ENCODE data around the gene SPIRE1.
"Not testable (repeated sequence)": the region's sequence is repeated elsewhere in the genome, so short reads cannot be mapped to it uniquely, and the experiment has no call there.

The SPIRE1 gene

DNA sequence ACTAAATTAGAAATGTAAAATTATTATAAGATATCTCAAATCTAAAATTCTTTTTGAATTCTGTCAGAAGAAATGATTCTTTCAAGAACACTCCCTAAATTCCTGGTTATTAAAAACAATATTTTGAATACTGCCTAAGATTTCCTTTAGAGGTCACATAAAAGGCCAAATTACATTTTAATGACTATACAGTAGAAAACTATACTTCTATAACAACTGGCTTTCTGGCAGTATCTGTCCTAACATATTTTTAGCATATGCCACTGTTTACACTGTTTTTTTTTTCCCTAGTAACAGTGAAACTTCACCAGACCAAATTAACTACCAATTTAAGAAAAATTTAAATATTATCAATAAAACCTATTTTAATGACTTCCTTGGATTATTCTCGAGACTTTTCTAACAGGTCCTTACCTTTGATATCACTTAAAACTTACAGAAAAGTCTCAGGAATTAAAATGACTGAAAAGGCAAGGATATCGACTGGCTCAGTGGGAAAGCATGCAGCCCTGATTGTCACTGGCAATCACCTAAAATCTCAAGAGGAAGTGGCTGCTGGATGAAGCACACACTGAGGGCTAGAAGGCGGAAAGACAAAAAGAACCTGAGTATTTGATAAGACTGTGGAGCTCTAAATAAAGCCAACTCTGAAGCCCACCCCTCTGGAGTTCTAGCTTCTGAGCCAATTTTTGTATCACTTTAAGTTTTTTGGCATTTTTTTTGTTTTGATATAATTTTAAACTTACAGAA, 59.6 kb downstream of the SPIRE1 start:
- DNase-seq: no peak

DNA sequence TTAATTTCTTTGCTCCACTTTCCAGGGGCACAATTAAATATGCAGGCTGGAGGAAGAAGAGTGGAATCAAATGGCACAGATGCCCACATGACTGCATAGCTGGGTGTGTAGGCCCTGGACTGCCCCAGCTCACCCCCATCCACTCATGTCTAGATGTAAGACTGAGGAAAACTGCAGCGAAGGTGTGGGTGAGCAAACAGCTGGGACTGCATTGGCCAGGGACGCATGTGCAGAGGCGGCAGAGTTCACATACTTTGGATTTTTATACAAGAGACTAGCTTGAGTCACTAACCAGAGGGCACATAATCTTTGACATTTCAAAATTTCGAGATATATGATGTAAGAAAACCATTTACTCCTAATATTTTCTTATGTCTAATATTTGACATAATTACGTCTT, 60.1 kb downstream of the SPIRE1 start:
- DNase-seq: no peak

DNA sequence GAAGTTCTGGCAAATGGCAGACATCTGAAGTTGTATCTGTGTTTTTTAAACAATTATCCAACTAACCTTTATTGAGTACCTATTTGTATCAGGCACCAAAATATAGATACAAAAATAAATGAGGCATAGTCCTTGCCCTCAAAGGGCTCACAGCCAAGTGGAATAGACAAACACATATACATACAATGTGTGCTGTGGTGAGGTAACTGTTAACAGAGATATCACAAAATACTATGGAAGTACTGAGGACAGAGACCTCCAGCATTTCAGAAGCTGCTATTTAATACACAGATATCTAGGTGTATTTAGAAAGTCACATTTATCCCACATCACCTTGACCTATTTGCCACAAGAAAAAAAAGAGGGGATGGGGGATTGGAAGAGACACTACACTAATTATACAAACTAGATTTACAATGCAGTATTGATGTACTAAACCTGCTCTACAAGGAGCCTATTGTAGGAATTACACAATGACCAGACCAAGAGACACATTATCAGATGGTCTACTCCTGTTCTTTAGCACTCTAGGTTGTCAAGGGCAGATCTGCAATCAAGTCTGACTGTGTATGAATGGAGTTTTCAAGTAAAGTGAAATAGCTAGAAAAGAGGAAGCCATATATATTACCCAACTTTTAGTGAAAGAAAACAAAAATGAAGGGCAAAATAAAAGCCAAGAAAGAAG, 62.2 kb downstream of the SPIRE1 start:
- DNase-seq: no peak

DNA sequence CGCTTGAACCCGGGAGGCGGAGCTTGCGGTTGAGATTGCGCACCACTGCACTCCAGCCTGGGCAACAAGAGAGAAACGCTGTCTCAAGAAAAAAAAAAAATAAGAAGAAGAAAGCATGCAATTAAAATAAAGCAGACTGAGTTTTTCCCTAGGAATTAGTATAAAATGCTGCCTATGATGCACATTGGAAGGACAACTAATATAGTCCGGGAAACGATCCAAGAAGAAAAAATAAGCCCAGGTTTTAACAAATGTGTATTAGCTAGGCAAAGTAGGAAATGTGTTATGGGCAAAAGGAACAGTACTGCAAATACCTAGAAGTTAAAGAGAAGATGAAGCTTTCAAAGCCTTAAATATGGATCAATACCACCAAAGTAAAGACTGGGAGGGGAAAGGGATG, 64.0 kb downstream of the SPIRE1 start:
- no peak for DNase-seq

DNA sequence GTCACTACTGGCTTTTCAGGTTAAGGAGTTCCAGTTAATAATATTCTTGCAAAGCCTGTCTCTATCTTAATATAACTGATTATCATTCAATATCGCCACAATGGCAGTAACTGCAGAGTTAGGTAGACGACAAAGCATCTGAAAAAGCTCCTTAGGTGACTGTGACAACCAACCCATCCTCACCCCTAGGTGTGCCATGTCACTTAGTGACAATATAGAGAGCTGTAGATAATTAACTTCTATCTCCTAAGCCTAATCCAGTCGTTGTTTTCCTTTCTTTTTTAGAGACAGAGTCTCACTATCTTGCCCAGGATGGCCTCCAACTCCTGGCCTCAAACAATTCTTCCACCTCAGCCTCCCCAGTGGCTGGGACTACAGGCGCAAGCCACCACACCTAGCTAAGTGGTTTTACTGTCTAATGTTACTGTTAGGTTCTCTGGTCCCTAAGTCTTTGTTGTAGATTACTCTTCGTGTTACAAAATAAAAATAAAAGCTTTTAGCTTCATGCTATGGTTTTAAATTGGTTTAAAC, 65.2 kb downstream of the SPIRE1 start:
- no peak for DNase-seq

DNA sequence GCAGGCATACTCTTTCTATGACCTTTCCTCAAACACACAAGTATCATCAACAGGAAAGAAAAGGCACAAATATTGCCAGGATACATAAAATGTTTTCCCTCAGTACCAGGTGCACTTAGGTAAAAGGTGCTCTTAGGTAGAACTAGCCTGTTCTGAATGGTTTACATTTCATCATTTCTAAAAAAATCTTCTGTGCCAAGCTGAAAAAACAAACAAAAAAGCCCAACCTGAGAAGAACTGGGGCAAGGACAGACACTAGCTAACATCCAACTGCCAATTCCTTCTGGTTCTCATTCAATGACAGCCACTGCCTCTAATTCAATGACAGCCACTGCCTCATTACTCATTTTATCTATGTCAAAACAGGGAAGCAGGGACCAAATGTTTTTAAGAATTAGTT, 68.5 kb downstream of the SPIRE1 start:
- no peak for DNase-seq

DNA sequence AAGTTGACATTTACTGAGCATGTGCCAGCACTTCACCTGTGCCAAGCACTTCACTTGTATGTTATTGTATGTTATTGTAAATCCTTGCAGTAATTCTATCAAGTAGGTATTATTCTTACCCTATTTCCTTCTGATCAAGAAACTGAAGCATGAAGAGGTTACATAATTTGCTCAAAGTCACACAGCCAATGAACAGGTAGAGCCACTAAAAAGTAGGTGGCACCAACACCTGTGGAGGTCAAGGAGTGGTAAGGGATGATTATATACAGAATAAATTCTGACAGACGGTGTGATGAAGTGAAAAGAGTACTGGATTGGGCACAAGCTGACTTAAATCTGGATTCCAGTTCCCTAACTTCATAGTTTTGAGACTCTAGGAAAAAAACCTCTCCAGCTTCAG, 71.0 kb downstream of the SPIRE1 start:
- no peak for DNase-seq

DNA sequence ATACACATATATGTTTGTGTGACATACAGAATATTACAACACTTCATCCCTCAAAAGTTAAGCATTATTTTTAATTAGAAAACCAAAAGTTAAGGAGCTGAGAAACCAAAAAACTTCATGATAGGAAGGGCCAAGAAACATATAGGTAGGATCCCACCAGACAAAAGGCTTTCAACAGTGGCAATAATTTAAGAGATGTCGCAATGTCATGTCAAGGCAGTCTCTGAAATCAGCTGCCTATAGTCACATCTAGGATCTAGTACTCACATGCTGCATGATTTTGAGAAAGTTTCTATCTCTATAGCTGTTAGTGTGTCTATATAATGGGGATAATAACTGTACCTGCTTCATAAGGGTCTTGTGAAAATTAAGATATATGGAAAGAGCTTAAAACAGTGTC, 72.7 kb downstream of the SPIRE1 start:
- no peak for DNase-seq

DNA sequence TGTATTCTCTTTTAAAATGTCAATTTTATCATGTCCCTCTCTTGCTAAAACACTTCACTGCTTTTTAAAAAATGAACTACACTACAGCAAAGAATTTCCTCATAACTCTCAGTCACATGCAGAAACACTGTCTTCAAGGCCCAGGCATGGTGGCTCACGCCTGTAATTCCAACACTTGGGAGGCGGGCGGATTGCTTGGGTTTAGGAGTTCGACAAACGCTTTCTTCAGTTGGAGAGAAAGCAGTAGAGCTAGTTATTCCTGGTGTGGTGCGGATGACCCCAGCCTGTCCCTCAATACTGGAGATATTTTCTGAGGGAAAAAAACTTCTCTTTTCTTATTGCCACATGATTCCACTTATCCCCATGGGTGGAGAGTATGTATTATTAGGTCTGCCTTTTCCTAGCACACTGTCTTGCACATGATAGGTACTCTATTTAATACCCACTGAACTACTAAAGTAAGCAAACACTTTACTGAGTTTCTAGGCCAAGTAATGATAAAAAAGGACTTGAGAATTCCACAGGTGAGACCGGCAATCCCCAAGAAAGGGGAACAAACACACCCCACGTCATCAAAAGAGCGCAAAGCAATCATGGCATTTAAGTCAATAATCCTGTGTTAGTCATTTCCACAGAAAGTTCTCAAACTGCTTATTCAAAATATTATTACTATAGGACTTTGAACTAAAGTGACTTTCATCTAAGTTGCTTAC, 77.1 kb downstream of the SPIRE1 start:
- DNase-seq: no peak

DNA sequence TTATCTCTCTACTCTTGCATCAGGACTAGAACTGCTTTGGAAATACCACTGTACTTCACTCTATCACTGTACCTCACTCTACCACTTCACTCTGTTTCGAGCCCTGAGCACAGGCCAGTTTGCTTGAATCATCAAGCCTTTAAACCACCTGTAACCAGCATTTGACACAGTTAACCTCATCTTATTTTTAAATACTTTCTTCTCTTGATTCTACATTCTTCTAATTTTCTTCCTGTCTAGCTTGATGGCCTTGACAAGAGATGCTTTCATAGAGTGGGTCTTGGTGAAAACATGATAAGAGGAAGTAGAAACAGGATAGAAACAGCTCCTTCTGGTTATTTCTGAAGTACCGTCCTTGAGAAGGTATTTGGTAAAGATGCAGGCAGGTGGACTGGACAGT, 78.1 kb downstream of the SPIRE1 start:
- DNase-seq: no peak

DNA sequence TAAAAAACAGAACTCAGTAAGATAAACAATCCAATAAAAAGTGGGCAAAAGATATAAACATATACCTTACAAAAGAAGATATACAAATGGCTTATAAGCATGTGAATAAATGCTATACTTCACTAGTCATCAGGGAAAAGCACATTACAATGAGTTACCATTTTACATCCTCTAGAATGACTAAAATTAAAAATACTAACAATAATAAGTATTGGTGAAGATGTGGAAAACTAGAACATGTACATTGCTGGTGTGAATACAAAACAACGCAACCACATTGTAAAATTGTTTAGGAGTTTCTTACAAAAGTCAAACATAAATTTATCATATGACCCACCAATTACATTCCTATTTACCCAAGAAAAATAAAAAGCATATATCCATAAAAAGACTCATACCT, 80.1 kb downstream of the SPIRE1 start:
- no peak for DNase-seq

DNA sequence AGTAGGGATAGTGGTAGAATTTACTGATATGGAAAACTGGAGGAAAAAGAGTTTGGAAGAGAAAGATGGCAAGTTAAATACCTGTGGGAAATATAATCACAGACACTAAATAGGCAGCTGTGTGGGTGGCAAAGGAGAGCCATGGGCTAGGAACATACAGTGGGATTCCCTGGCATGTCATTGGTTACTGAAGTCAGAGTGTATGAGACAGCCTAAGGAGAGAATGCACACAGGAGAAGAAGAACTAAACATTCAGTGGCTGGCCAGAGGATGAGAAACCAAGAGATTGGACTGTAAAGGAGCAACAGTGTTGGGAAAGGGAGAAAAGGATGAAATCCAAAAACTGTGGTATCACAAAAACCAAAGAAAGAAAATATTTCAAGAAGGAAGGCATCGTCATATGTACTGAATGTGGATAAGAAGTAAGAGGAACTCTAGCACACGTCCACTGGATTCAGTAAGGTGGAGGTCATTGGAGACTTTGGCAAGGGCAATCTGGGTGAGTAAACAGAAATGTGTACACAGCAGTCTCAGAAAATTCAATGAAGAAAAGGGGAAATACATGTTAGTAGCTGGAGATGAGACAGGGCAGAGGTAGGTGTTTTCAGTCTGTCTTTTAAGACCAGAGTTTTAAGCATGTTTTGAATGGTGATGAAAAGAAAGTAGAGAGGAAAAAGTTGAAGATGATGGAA, 83.3 kb downstream of the SPIRE1 start:
- DNase-seq: no peak

DNA sequence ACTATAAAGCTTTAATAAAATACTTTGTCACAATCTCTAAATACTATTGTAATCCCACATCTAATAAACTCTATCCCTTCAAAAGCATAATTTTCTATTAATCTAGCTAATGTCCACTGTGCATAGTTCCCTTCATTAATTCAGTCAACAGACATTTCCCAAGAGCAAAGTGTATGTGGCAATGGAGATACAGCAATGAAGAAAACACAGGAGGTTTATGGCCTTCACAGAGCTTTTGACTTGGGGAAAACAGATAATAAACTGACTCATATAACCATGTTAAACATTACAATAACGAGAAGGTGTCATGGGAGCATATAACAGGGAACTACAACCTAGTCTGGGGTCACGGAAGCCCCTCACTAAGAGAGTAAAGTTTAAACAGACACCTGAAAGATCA, 86.3 kb downstream of the SPIRE1 start:
- no peak for DNase-seq

DNA sequence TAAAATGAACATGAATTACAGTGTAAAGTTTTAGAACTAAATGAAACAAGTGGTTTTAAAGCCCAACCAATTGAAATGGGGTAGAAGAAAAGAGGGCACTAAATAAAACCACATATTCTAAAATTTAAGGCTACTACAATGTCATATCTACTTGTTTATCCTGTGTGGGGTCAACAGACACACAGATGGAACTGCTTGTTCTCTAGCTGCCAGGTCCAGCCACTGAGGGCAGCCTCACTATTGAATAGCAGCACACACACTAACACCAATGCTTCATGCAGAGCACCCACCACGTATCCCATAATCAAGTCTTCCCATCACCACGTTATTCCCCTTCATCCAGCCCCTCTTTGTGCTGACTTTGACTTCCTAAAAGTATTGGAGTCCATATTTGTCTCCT, 88.1 kb downstream of the SPIRE1 start:
- DNase-seq: no peak

DNA sequence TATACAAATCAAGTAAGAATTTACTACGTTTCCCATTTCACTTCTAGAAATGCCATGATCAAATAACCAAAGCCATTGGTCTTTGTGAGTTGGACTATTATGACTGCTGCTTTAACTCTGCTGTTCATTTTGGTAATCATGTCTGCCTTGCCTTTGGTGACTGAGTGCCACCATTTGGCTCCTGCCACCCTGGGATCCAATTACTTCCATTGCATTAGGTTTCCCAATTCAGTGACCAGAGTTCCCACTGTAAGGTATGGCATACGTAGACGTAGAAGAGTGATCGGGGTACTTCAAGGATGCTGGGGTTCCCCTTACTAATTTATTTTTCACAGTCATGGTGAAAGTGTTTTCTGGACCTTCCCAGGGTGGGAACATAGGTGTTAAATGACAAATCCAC, 90.1 kb downstream of the SPIRE1 start:
- DNase-seq: no peak

DNA sequence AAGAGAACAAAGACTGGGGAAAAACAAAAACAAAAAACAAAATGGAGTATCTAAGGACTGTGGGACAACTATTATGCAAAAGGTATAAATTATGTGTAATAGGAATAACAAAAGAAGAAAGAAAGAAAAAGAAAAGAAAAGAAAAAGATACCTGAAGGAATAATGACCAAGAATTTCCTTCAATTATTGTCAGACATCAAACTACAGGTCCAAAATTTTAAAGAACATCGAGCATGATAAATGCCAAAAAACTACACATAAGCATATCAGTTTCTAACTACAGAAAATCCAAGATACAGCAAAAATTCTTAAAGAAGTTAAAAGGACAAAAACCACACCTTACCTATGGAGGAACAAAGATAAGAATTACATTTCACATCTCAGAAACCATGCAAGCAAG, 93.0 kb downstream of the SPIRE1 start:
- DNase-seq: no peak

DNA sequence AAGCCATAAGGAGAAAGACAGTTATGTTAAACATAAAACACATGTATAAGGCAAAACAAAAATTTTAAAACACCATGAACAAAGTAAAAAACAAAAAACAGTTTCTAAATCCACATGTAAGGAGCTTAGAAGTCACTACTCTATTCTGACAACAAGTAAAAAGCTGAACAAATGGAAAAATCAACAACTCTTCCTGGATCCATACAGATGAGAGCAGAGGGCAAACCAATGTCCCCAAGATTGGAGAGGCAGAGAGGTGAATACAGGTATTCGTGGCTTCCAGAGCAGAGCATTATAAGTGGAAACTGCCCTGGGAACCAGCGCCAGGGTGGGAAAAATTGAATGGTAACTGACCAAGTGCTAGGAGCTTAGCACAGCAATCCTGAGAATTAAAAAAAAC, 93.5 kb downstream of the SPIRE1 start:
- DNase-seq: no peak

DNA sequence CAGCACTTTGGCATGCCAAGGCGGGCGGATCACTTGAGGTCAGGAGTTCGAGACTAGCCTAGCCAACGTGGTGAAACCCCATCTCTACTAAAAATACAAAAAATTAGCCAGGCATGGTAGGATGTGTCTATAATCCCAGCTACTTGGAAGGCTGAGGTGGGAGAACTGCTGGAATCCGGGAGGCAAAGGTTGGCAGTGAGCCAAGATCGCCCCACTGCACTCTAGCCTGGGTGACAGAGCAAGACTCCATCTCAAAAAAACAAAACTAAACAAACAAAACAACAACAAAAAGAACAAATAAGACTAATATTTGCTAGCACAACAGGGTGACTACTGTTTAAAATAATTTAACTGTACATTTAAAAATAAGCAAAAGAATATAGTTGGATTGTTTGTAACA, 97.3 kb downstream of the SPIRE1 start:
- DNase-seq: not testable (repeated sequence)

DNA sequence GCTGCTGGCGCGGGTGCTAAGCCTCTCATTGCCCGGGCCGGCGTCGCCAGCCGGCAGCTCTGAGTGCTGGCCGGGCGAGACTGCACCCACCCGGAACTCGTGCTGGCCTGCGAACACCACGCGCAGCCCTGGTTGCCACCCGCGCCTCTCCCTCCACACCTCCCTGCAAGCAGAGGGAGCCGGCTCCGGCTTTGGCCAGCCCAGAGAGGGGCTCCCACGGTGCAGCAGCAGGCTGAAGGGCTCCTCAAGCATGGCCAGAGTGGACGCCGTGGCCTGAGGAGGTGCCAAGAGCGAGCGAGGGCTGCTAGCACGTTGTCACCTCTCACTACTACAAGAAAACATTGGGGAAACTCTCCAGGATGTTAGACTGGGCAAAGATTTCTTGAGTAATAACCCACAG, 98.6 kb downstream of the SPIRE1 start:
- DNase-seq: no peak

DNA sequence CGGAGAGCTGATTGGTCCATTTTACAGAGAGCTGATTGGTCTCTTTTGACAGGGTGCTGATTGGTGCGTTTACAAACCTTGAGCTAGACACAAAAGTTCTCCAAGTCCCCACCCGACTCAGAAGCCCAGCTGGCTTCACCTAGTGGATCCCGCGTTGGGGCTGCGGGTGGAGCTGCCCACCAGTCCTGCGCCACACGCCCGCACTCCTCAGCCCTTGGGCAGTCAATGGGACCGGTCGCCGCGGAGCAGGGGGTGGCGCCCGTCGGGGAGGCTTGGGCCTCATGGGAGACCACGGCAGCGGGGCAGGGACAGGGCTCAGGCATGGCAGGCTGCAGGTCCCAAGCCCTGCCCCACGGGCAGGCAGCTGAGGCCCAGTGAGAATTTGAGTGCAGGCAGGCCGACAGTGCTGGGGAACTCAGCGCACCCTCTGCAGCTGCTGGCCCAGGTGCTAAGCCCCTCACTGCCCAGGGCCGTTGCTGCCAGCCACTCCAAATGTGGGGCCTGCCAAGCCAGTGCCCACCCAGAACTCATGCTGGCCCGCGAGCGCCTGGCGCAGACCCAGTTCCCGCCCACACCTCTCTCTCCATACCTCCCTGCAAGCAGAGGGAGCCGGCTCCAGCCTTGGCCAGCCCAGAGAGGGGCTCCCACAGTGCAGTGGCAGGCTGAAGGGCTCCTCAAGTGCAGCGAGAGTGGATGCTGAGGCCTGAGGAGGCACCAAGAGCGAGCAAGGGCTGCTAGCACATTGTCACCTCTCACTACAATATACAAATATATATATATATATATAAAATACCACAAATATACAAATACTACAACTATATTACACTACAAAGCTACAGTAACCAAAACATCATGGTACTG, 100.7 kb downstream of the SPIRE1 start:
- no peak for DNase-seq

DNA sequence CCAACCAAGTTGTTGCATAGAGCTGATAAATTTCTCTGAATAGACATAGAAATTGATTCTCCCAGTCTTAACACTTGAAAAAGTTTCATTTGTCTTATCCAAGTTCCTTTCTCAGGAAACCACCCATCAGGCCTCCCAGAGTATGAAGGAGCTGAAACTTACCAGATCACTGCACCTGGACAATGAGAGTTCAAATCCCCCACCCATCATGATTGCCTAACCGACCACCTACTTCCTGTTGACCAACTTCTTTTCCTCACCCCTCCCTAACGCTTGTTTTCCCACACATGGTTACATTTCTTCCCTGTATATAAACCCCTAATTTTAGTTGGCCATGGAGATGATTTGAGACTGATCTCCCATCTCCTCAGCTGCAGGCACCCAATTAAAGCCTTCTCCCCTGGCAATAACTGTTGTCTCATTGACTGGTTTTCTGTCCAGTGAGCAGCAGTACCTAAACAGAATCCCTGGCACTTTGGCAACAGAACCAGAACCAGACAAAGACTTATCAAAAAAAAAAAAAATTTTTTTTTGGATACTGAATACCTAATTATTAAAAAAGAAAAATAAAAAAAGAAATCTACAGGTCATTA, 103.0 kb downstream of the SPIRE1 start:
- DNase-seq: no peak

DNA sequence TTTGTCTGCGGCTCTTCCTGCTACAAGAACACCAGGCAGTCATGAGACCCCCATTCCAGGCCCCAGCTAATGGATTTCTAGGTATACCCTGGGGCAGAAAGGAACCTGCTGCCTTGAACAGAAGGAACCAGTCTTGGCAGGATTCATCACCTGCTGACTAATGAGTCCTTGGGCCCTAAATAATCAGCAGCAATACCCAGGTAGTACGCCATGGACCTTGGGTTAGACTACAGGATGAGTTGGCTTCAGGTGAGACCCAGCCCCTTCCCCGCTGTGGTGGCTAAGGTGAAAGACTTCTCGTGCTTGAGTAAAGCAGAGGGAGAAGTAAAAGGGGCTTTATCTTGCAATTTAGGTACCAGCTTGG, 105.0 kb downstream of the SPIRE1 start:
- no peak for DNase-seq

Data from activated CD4-positive, alpha-beta T cell treated with anti-CD3 and anti-CD28 coated beads for 1 hour (primary cell).